K562 (cell line): ENCODE results near the gene GLIS1. TPM values are rescaled to one million over a fixed set of nuclear protein-coding genes. Genes with fewer than 3 reads are reported as not detected.

ENCODE experiments used
- ATAC-seq: fragments of 200-7000 bp; cut with Tn5 transposase; 3 replicates; pipeline ENCODE4 v1.9.1; 2020; ENCODE audit warnings: moderate library complexity
- BruUV-seq: library from RNA; stranded (reverse); fragments of 400-500 nt; replicated peaks from 2 replicates; lab custom pipeline; 2021; lab: Mats Ljungman, UMichigan
- CTCF ChIA-PET: fragments of 300-600 bp; formaldehyde crosslinking; extraction: SDS; loops from one replicate; lab custom pipeline; 2021; ENCODE audit warnings: low intra/inter-chr PET ratio; lab: Yijun Ruan, JAX
- POLR2A ChIA-PET: fragments of 300-600, 350-650 bp; sonication (Branson Sonifier 250); formaldehyde crosslinking; extraction: SDS; loops from one replicate; lab custom pipeline; 2021; ENCODE audit warnings: antibody characterized with exemption, inconsistent platforms; lab: Yijun Ruan, JAX
- DNase-seq, 4 experiments: peaks; one replicate each; pipeline versions ENCODE4 v3.0.0 to v3.0.0-alpha.2; 2011 to 2018; ENCODE audit warnings: low spot score in 3 of 4, mixed read lengths in 3 of 4; ENCODE audit errors: extremely low read depth in 1 of 4
- FAIRE-seq: peaks from 2 replicates; lab custom pipeline; 2011; peaks lifted over from hg19 to GRCh38; lab: Jason Lieb, UNC
- H2AFZ ChIP-seq: 2 replicates; pipeline ENCODE4 v1.6.0; 2011; ENCODE audit warnings: low read depth, low read length, control low read depth, inconsistent platforms
- H3K27ac ChIP-seq: fragments of 200-600 bp; 3 replicates; pipeline ENCODE4 v1.8.0; 2011; ENCODE audit warnings: low read depth, mild to moderate bottlenecking, control low read depth, inconsistent platforms, low read length, moderate library complexity, mixed read lengths; ENCODE audit errors: extremely low read depth
- H3K27me3 ChIP-seq, 2 experiments: fragments of 300-600 bp in 1 of 2; 2 replicates in 1 of 2; 3 replicates in 1 of 2; pipeline versions ENCODE4 v1.6.0 to v1.8.0; 2011; ENCODE audit warnings: inconsistent platforms in 2 of 2, low read length in 2 of 2, mild to moderate bottlenecking in 1 of 2, mixed read lengths in 1 of 2, moderate library complexity in 1 of 2; ENCODE audit not compliant: control insufficient read depth in 2 of 2, insufficient read depth in 2 of 2
- H3K36me3 ChIP-seq: fragments of 300-600 bp; 3 replicates; pipeline ENCODE4 v1.8.0; 2011; ENCODE audit warnings: mild to moderate bottlenecking, low read length, inconsistent platforms; ENCODE audit not compliant: control insufficient read depth, insufficient read depth
- H3K4me1 ChIP-seq, 2 experiments: fragments of 200-600 bp in 1 of 2; replicated peaks in 1 of 2; 2 replicates in 1 of 2; 3 replicates in 1 of 2; pipeline versions ENCODE4 v1.5.1 to v1.8.0; 2011; ENCODE audit warnings: inconsistent platforms in 2 of 2, low read length in 2 of 2, mild to moderate bottlenecking in 1 of 2, mixed read lengths in 1 of 2, moderate library complexity in 1 of 2; ENCODE audit not compliant: control insufficient read depth in 2 of 2, insufficient read depth in 2 of 2
- H3K4me2 ChIP-seq: 2 replicates; pipeline ENCODE4 v1.6.1; 2011; ENCODE audit warnings: low read length, control low read depth, inconsistent platforms, mixed read lengths; ENCODE audit not compliant: insufficient read depth
- H3K4me3 ChIP-seq: fragments of 200-600 bp; sonication (generic), shearing (Covaris generic); 2 replicates; pipeline ENCODE4 v1.5.1; 2016; ENCODE audit warnings: control low read depth, inconsistent platforms
- H3K79me2 ChIP-seq: fragments of 200-600 bp; 3 replicates; pipeline ENCODE4 v1.8.0; 2011; ENCODE audit warnings: low read length, inconsistent platforms; ENCODE audit not compliant: control insufficient read depth, insufficient read depth
- H3K9ac ChIP-seq, 2 experiments: 2 replicates each; pipeline versions ENCODE4 v1.6.0 to v1.6.1; 2011; ENCODE audit warnings: low read depth in 2 of 2, low read length in 2 of 2, control low read depth in 1 of 2, inconsistent platforms in 1 of 2, mild to moderate bottlenecking in 1 of 2, mixed read lengths in 1 of 2; ENCODE audit not compliant: insufficient read depth in 1 of 2
- H3K9me1 ChIP-seq: one replicate; pipeline ENCODE4 v1.6.0; 2011; ENCODE audit warnings: inconsistent platforms, mild to moderate bottlenecking, low read length, moderate library complexity; ENCODE audit not compliant: control insufficient read depth, insufficient read depth
- H3K9me3 ChIP-seq: replicated peaks from 2 replicates; pipeline ENCODE4 v1.5.1; 2011; ENCODE audit warnings: low read depth, low read length, inconsistent platforms; ENCODE audit not compliant: control insufficient read depth, insufficient read depth
- H4K20me1 ChIP-seq: replicated peaks from 2 replicates; pipeline ENCODE4 v1.6.1; 2011; ENCODE audit warnings: low read length, inconsistent platforms, mixed read lengths; ENCODE audit not compliant: control insufficient read depth, insufficient read depth
- ATF7 ChIP-seq: fragments of 450-650 bp; IDR thresholded peaks from 2 replicates; pipeline ENCODE4 v1.7.1; 2014; ENCODE audit warnings: mild to moderate bottlenecking, moderate library complexity
- CEBPG ChIP-seq, 3 experiments: fragments of 200-800 bp in 1 of 3; sonication (Bioruptor generic) in 1 of 3; sonication (generic) in 1 of 3; formaldehyde crosslinking in 1 of 3; IDR thresholded peaks in 2 of 3; conservative IDR thresholded peaks in 1 of 3; 2 replicates each; pipeline versions ENCODE4 v1.6.1 to v1.8.0; 2016 to 2022; ENCODE audit warnings: missing compliant biosample characterization in 2 of 3, missing genetic modification characterization in 2 of 3, mild to moderate bottlenecking in 1 of 3, missing genetic modification reagents in 1 of 3
- EP300 ChIP-seq: IDR thresholded peaks from 2 replicates; pipeline ENCODE4 v1.6.1; 2012; ENCODE audit warnings: low read length, improper control_type of control experiment
- MEIS2 ChIP-seq: fragments of 450-650 bp; IDR thresholded peaks from 2 replicates; pipeline ENCODE4 v1.6.1; 2014; ENCODE audit warnings: mild to moderate bottlenecking; ENCODE audit not compliant: partially characterized antibody
- POLR2AphosphoS5 ChIP-seq: IDR thresholded peaks from 2 replicates; pipeline ENCODE4 v1.6.1; 2011; ENCODE audit warnings: mild to moderate bottlenecking, low read depth, low read length, moderate library complexity; ENCODE audit not compliant: control insufficient read depth, insufficient read depth
- POLR2H ChIP-seq: IDR thresholded peaks from 2 replicates; pipeline ENCODE4 v1.6.1; 2016; ENCODE audit warnings: missing genetic modification characterization, low read depth, mild to moderate bottlenecking, control low read depth, missing compliant biosample characterization, moderate library complexity
- SIN3A ChIP-seq, 2 experiments: fragments of 150-350 bp in 1 of 2; IDR thresholded peaks; 2 replicates each; pipeline ENCODE4 v1.6.1; 2011 to 2016; ENCODE audit warnings: borderline replicate concordance in 2 of 2, low read depth in 2 of 2, low read length in 2 of 2, mild to moderate bottlenecking in 2 of 2, moderate library complexity in 2 of 2; ENCODE audit not compliant: control insufficient read depth in 1 of 2
- TEAD1 ChIP-seq, 2 experiments: fragments of 450-650 bp in 1 of 2; sonication (generic) in 1 of 2; formaldehyde crosslinking; IDR thresholded peaks; 2 replicates each; pipeline versions ENCODE4 v1.4.0 to v1.8.0; 2020 to 2022; ENCODE audit warnings: mild to moderate bottlenecking in 2 of 2, missing genetic modification reagents in 1 of 2
- TRIM24 ChIP-seq, 2 experiments: fragments of 450-650 bp; IDR thresholded peaks; 2 replicates each; pipeline ENCODE4 v1.6.1; 2016
- ZNF175 ChIP-seq: fragments of 200-800 bp; sonication (Bioruptor generic); IDR thresholded peaks from 2 replicates; pipeline ENCODE4 v1.6.1; 2016; ENCODE audit warnings: low read depth, mild to moderate bottlenecking, missing genetic modification characterization, missing compliant biosample characterization
- ZNF584 ChIP-seq: fragments of 200-800 bp; sonication (Bioruptor generic); IDR thresholded peaks from 2 replicates; pipeline ENCODE4 v1.6.1; 2016; ENCODE audit warnings: low read depth, mild to moderate bottlenecking, missing genetic modification characterization, missing compliant biosample characterization
- WGBS: fragments of 100-300 bp; shearing (Covaris generic); methylation state at CpG from one replicate; pipeline ENCODE4 v1.1.6; 2016; ENCODE audit warnings: low coverage, mixed read lengths; ENCODE audit not compliant: insufficient coverage; ENCODE audit errors: missing lambda C conversion rate; 5-methylcytosine and 5-hydroxymethylcytosine counted together
- in situ Hi-C: fragments of 300-500 bp; cut with MboI; formaldehyde crosslinking; loops from 4 replicates; pipeline ENCODE4 v1.15.0; 2018; ENCODE audit warnings: inconsistent platforms, mixed read lengths
- intact Hi-C: fragments of 100-400 bp; cut with micrococcal nuclease; formaldehyde crosslinking; loops from 2 replicates; pipeline ENCODE4 v1.14.2; 2022
- polyA plus RNA-seq, 8 experiments: library from polyadenylated mRNA; depleted of rRNA in 4 of 8; stranded (reverse) in 5 of 8; unstranded in 3 of 8; fragments of >200 nt; fragmentation: Nextera tagmentation in 2 of 8; fragmentation: Illumina TruSeq in 1 of 8; extraction: Ambion mirVana in 2 of 8; extraction: Trizol in 1 of 8; gene quantifications; 2 replicates each; pipeline versions ENCODE4 v1.2.1 to v1.2.3, GENCODE V29; 2011 to 2014; ENCODE audit warnings: inconsistent platforms in 1 of 8, missing spikeins in 1 of 8
- total RNA-seq, 7 experiments: library from RNA; depleted of rRNA in 6 of 7; stranded (reverse); fragments of >200 nt in 6 of 7; fragmentation: Illumina TruSeq in 2 of 7; extraction: Trizol in 2 of 7; gene quantifications; 2 replicates each; pipeline versions ENCODE4 v1.2.1 to v1.2.3, GENCODE V29; 2011 to 2021; ENCODE audit warnings: low replicate concordance in 1 of 7
- TF ChIP-seq, protein P1 (sequence below): IDR thresholded peaks from 3 replicates; pipeline ENCODE4 v1.6.1; 2011; ENCODE audit warnings: borderline replicate concordance, mild to moderate bottlenecking, moderate library complexity; ENCODE audit not compliant: insufficient read length; ENCODE audit errors: extremely low read depth
- TF ChIP-seq, protein P2 (sequence below), 2 experiments: fragments of 450-650 bp in 1 of 2; sonication (generic) in 1 of 2; formaldehyde crosslinking in 1 of 2; IDR thresholded peaks in 1 of 2; conservative IDR thresholded peaks in 1 of 2; 2 replicates each; pipeline versions ENCODE4 v1.6.1 to v1.8.1; 2016 to 2023; ENCODE audit warnings: mild to moderate bottlenecking in 2 of 2, moderate library complexity in 2 of 2, inconsistent platforms in 1 of 2, missing genetic modification reagents in 1 of 2

Gene GLIS1
- total and polyA plus RNA-seq, 9 of the 15 experiments (the other 6 are each of a cell fraction or from before 2014, with no cell fraction given): not detected

DNA sequence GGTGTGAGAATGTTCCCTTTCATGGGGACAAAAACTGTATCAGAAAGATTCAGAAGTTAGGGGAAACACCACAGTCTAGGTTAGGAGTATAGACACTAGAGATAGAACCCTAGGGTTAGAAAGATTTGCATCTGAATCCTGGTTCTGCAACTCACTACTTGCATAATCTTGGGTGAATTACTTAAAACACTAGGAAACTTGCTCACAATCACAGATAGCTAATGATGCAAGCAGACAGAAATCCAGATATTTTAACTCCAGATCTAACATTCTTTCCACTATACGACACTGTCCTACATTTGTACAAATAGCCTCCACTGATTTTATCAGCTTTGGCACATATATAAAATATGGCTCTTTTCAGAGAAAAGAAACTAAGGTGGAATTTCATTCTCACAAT, 30.8 kb upstream of the GLIS1 start:
- in situ Hi-C loops: no loop called here
- Histone ChIP-seq H3K27ac (no peak overlapping the region), H2AFZ (no peak overlapping the region), H3K79me2 (no peaks in the 10 kb centered on the region), H3K4me1 (no peaks in the 10 kb centered on the region), H3K27me3 (no peaks in the 10 kb centered on the region), H3K9me3 (no peaks in the 10 kb centered on the region), H3K9me1 (no peaks in the 10 kb centered on the region), H3K9ac (no peak overlapping the region), H3K4me3 (no peak overlapping the region), H3K4me2 (no peak overlapping the region), H3K36me3 (peaks cover 89% of the 10 kb centered on the region), H4K20me1 (no peaks in the 10 kb centered on the region)
- no TSS peak for BruUV-seq
- ATAC-seq (no peak), DNase-seq (no peak), FAIRE-seq (no peak)
- WGBS: 40% methylated on average over 1 of the region's 1 CpG
- CTCF ChIA-PET: no interaction called here
- POLR2A ChIA-PET: no interaction called here
- intact Hi-C loops: loop anchor here (10.0 kb wide), 1 partner anchor 185 kb away; no protein-coding TSS in a partner anchor
- TF ChIP-seq POLR2AphosphoS5: no peak
- TF ChIP-seq, protein P1, sequence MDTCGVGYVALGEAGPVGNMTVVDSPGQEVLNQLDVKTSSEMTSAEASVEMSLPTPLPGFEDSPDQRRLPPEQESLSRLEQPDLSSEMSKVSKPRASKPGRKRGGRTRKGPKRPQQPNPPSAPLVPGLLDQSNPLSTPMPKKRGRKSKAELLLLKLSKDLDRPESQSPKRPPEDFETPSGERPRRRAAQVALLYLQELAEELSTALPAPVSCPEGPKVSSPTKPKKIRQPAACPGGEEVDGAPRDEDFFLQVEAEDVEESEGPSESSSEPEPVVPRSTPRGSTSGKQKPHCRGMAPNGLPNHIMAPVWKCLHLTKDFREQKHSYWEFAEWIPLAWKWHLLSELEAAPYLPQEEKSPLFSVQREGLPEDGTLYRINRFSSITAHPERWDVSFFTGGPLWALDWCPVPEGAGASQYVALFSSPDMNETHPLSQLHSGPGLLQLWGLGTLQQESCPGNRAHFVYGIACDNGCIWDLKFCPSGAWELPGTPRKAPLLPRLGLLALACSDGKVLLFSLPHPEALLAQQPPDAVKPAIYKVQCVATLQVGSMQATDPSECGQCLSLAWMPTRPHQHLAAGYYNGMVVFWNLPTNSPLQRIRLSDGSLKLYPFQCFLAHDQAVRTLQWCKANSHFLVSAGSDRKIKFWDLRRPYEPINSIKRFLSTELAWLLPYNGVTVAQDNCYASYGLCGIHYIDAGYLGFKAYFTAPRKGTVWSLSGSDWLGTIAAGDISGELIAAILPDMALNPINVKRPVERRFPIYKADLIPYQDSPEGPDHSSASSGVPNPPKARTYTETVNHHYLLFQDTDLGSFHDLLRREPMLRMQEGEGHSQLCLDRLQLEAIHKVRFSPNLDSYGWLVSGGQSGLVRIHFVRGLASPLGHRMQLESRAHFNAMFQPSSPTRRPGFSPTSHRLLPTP: no peak
- peak; percentile 53 for TF ChIP-seq MEIS2
- 0 out of 2 replicates have a peak, but pooled peaks have one; percentile 39 for TF ChIP-seq ZNF175
- TF ChIP-seq ATF7: peak; percentile 67
- TF ChIP-seq POLR2H (tag): peak; percentile 50; the same call in 1 of the 2 replicates
- TF ChIP-seq TRIM24 (IDR thresholded peaks at IDR 0.05): peak in 1 of 2 experiments; percentile 32; a peak in 2 of 4 replicates
- TF ChIP-seq TEAD1 (CRISPR knock-in tag; IDR thresholded peaks at IDR 0.05): peak in 1 of 2 experiments; percentile 47; a peak in 1 of 4 replicates
- no peak for TF ChIP-seq CEBPG (CRISPR knock-in tag; IDR thresholded peaks at IDR 0.05)
- peak; percentile 69 to 92 for TF ChIP-seq CEBPG (tag; conservative IDR thresholded peaks at IDR 0.05 in 1 of 2, IDR thresholded peaks at IDR 0.05 in 1 of 2)
- TF ChIP-seq SIN3A (IDR thresholded peaks at IDR 0.05; ENCODE audit: borderline replicate concordance in 2 of 2, control insufficient read depth in 1 of 2, low read depth in 2 of 2, low read length in 2 of 2): no peak
- TF ChIP-seq, protein P2, sequence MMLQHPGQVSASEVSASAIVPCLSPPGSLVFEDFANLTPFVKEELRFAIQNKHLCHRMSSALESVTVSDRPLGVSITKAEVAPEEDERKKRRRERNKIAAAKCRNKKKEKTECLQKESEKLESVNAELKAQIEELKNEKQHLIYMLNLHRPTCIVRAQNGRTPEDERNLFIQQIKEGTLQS (IDR thresholded peaks at IDR 0.05): peak; percentile 50; the same call in 1 of the 2 replicates
- TF ChIP-seq, protein P2 (CRISPR knock-in tag; conservative IDR thresholded peaks at IDR 0.05): no peak
- TF ChIP-seq ZNF584 (CRISPR knock-in tag): 0 out of 2 replicates have a peak, but pooled peaks have one; percentile 49
- peak; percentile 56; the same call in 1 of the 2 replicates for TF ChIP-seq EP300
